Keratinocyte (primary cell): ENCODE results near the gene NT5C3A. TPM values are rescaled to one million over a fixed set of nuclear protein-coding genes. Genes with fewer than 3 reads are reported as not detected.

Experiments used
- DNase-seq: peaks from one replicate; pipeline ENCODE4 v3.0.0-alpha.2; 2011; ENCODE audit warnings: low read depth, missing footprints, low spot score
- FAIRE-seq: peaks from 2 replicates; lab custom pipeline; 2011; peaks lifted over from hg19 to GRCh38; lab: Jason Lieb, UNC
- H2AFZ ChIP-seq: 2 replicates; pipeline ENCODE4 v1.6.0; 2012; ENCODE audit warnings: low read length, control low read depth, inconsistent platforms; ENCODE audit not compliant: control insufficient read depth
- H3K27ac ChIP-seq: 2 replicates; pipeline ENCODE4 v1.5.1; 2011; ENCODE audit warnings: low read length; ENCODE audit not compliant: control insufficient read depth, insufficient read depth
- H3K27me3 ChIP-seq: 3 replicates; pipeline ENCODE4 v1.6.0; 2011; ENCODE audit warnings: low read length; ENCODE audit not compliant: control insufficient read depth, insufficient read depth; ENCODE audit errors: extremely low read depth
- H3K36me3 ChIP-seq, 2 experiments: 2 replicates in 1 of 2; 3 replicates in 1 of 2; pipeline ENCODE4 v1.5.1; 2011; ENCODE audit warnings: low read length in 2 of 2, mild to moderate bottlenecking in 1 of 2; ENCODE audit not compliant: control insufficient read depth in 2 of 2, insufficient read depth in 2 of 2; ENCODE audit errors: extremely low read depth in 1 of 2
- H3K4me1 ChIP-seq: 3 replicates; pipeline ENCODE4 v1.5.1; 2011; ENCODE audit warnings: low read length; ENCODE audit not compliant: control insufficient read depth, insufficient read depth; ENCODE audit errors: extremely low read depth
- H3K4me2 ChIP-seq: 3 replicates; pipeline ENCODE4 v1.6.0; 2011; ENCODE audit warnings: low read depth, low read length; ENCODE audit not compliant: control insufficient read depth, insufficient read depth; ENCODE audit errors: extremely low read depth
- H3K4me3 ChIP-seq, 3 experiments: fragments of 200-600 bp in 1 of 3; sonication (generic) in 1 of 3; 2 replicates in 2 of 3; 3 replicates in 1 of 3; pipeline ENCODE4 v1.5.1; 2011 to 2016; ENCODE audit warnings: low read length in 3 of 3, mild to moderate bottlenecking in 3 of 3, control low read depth in 2 of 3, inconsistent platforms in 1 of 3, low read depth in 1 of 3, mixed read lengths in 1 of 3, mixed run types in 1 of 3, moderate library complexity in 1 of 3; ENCODE audit not compliant: control insufficient read depth in 2 of 3, insufficient read depth in 2 of 3; ENCODE audit errors: extremely low read depth in 1 of 3
- H3K79me2 ChIP-seq: 2 replicates; pipeline ENCODE4 v1.6.0; 2012; ENCODE audit warnings: low read length; ENCODE audit not compliant: control insufficient read depth, insufficient read depth
- H3K9ac ChIP-seq: 3 replicates; pipeline ENCODE4 v1.6.0; 2011; ENCODE audit warnings: low read length; ENCODE audit not compliant: control insufficient read depth, insufficient read depth; ENCODE audit errors: extremely low read depth
- H3K9me1 ChIP-seq: 3 replicates; pipeline ENCODE4 v1.6.0; 2011; ENCODE audit warnings: low read length; ENCODE audit not compliant: control insufficient read depth, insufficient read depth; ENCODE audit errors: extremely low read depth
- H3K9me3 ChIP-seq: 2 replicates; pipeline ENCODE4 v1.5.1; 2012; ENCODE audit warnings: low read depth, low read length; ENCODE audit not compliant: control insufficient read depth
- H4K20me1 ChIP-seq: 3 replicates; pipeline ENCODE4 v1.6.0; 2011; ENCODE audit warnings: low read length; ENCODE audit not compliant: control insufficient read depth, insufficient read depth; ENCODE audit errors: extremely low read depth
- EZH2 ChIP-seq: IDR thresholded peaks from one replicate; pipeline ENCODE4 v1.6.1; 2012; ENCODE audit warnings: inconsistent platforms, mild to moderate bottlenecking, low read length, moderate library complexity
- dilution Hi-C: fragments of 300-500 bp; cut with MboI; formaldehyde crosslinking; loops from one replicate; pipeline ENCODE4 v1.7.0; 2020; ENCODE audit warnings: low sequenced_read_pairs; ENCODE audit not compliant: extremely low pct_ligation_motif_present
- polyA plus RNA-seq, 5 experiments: library from polyadenylated mRNA; depleted of rRNA in 3 of 5; stranded (reverse) in 3 of 5; stranded (forward) in 1 of 5; unstranded in 1 of 5; fragments of >200 nt; gene quantifications; 1 replicate in 1 of 5; 2 replicates in 3 of 5; 3 replicates in 1 of 5; pipeline versions ENCODE4 v1.2.1 to v1.2.3, GENCODE V29; 2011 to 2012; ENCODE audit warnings: missing spikeins in 2 of 5, low read depth in 1 of 5, low replicate concordance in 1 of 5
- TF ChIP-seq, protein P1 (sequence below), 3 experiments: IDR thresholded peaks in 1 of 3; conservative IDR thresholded peaks in 1 of 3; optimal IDR thresholded peaks in 1 of 3; 2 replicates in 2 of 3; 3 replicates in 1 of 3; pipeline versions ENCODE3 to v1.5.1; 2011; ENCODE audit warnings: low read length in 3 of 3, mild to moderate bottlenecking in 3 of 3, moderate library complexity in 2 of 3, control low read depth in 1 of 3, inconsistent platforms in 1 of 3; ENCODE audit not compliant: insufficient read depth in 2 of 3; ENCODE audit errors: extremely low read depth in 1 of 3

The NT5C3A gene
- polyA plus RNA-seq, 1 donor (not counting 4 experiments of a cell fraction or from before 2014, with no cell fraction given): 30.5 TPM

DNA sequence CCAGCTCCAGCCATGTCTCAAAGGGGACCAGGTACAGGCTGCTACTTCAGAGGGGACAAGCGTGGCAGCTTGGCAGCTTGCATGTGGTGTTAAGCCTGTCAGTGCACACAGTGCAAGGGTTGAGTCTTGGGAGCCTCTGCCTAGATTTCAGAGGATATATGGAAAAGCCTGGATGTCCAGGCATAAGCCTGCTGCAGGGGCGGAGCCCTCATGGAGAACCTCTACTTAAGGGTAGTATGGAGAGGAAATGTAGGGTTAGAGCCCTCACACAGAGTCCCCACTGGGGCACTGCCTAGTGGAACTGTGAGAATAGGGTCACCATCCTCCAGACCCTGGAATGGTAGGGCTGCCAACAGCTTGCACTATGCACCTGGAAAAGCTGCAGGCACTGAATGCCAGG is 7.7 kb upstream of the NT5C3A start:
- dilution Hi-C loops: no loop called here

DNA sequence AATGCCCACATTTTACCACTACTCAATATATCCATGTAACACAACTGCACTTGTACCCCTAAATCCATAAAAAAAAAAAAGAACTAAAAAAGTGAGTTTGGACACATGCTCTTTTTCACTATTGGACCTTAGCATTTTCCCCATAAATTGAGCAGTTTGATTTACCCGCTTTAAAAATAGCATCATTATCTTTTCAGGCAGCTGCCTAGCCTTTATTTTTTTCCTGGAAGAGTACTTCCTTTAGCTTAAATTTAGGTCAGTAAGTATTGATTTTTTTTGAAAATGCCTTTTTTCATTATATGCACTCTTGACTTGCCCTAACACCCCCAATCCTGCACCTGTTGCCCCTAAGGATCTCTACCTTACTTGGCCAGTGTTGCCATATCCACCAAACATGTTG is 5.3 kb upstream of the NT5C3A start:
- DNase-seq (no peak), FAIRE-seq (no peak)
- Histone ChIP-seq H3K36me3 (no peaks in the 10 kb centered on the region), H3K4me1 (peaks cover 7% of the 10 kb centered on the region), H4K20me1 (no peaks in the 10 kb centered on the region), H3K4me2 (no peak overlapping the region), H3K9me3 (no peaks in the 10 kb centered on the region), H3K9ac (no peak overlapping the region), H3K27ac (no peak overlapping the region), H2AFZ (no peak overlapping the region), H3K79me2 (no peaks in the 10 kb centered on the region), H3K4me3 (no peak overlapping the region), H3K9me1 (no peaks in the 10 kb centered on the region), H3K27me3 (no peaks in the 10 kb centered on the region)
- no peak for TF ChIP-seq EZH2
- TF ChIP-seq, protein P1, sequence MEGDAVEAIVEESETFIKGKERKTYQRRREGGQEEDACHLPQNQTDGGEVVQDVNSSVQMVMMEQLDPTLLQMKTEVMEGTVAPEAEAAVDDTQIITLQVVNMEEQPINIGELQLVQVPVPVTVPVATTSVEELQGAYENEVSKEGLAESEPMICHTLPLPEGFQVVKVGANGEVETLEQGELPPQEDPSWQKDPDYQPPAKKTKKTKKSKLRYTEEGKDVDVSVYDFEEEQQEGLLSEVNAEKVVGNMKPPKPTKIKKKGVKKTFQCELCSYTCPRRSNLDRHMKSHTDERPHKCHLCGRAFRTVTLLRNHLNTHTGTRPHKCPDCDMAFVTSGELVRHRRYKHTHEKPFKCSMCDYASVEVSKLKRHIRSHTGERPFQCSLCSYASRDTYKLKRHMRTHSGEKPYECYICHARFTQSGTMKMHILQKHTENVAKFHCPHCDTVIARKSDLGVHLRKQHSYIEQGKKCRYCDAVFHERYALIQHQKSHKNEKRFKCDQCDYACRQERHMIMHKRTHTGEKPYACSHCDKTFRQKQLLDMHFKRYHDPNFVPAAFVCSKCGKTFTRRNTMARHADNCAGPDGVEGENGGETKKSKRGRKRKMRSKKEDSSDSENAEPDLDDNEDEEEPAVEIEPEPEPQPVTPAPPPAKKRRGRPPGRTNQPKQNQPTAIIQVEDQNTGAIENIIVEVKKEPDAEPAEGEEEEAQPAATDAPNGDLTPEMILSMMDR (optimal IDR thresholded peaks at IDR 0.05 in 1 of 3, IDR thresholded peaks at IDR 0.05 in 1 of 3, conservative IDR thresholded peaks at IDR 0.05 in 1 of 3; ENCODE audit: extremely low read depth in 1 of 3, insufficient read depth in 2 of 3, low read length in 3 of 3): no peak
- dilution Hi-C loops: no loop called here

More for the DNA sequence above, 7.7 kb upstream of the NT5C3A start:
- Histone ChIP-seq H3K27me3 (no peaks in the 10 kb centered on the region), H3K4me2 (no peak overlapping the region), H3K9me3 (no peaks in the 10 kb centered on the region), H4K20me1 (no peaks in the 10 kb centered on the region), H3K79me2 (no peaks in the 10 kb centered on the region), H3K9me1 (no peaks in the 10 kb centered on the region), H3K36me3 (no peaks in the 10 kb centered on the region), H3K4me3 (no peak overlapping the region), H2AFZ (no peak overlapping the region), H3K4me1 (no peaks in the 10 kb centered on the region), H3K27ac (no peak overlapping the region), H3K9ac (no peak overlapping the region)
- no peak for TF ChIP-seq EZH2
- FAIRE-seq (no peak), DNase-seq (no peak)

DNA sequence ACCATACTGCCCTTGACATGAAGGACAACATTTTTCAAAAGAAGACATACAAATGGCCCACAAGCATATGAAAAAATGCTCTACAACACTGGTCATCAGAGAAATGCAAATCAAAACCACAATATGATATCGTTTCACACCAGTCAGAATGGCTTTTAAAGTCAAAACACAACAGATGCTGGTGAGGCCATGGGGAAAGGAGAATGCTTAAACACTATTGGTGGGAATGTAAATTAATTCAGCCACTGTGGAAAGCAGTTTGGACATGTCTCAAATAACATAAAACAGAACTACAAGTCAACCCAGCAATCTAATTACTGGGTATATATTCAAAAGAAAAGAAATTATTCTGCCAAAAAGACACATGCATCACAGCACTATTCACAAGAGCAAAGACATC is 4.2 kb upstream of the NT5C3A start:
- FAIRE-seq (no peak), DNase-seq (no peak)
- Histone ChIP-seq H3K4me2 (no peak overlapping the region), H4K20me1 (no peaks in the 10 kb centered on the region), H2AFZ (no peak overlapping the region), H3K9me3 (no peaks in the 10 kb centered on the region), H3K27ac (no peak overlapping the region), H3K79me2 (peaks cover 7% of the 10 kb centered on the region), H3K9me1 (no peaks in the 10 kb centered on the region), H3K27me3 (no peaks in the 10 kb centered on the region), H3K4me1 (peaks cover 7% of the 10 kb centered on the region), H3K9ac (no peak overlapping the region), H3K4me3 (no peak overlapping the region), H3K36me3 (no peaks in the 10 kb centered on the region)
- no peak for TF ChIP-seq EZH2
- TF ChIP-seq, protein P1 (optimal IDR thresholded peaks at IDR 0.05 in 1 of 3, IDR thresholded peaks at IDR 0.05 in 1 of 3, conservative IDR thresholded peaks at IDR 0.05 in 1 of 3; ENCODE audit: extremely low read depth in 1 of 3, insufficient read depth in 2 of 3, low read length in 3 of 3): no peak
- dilution Hi-C loops: no loop called here
